Measurements from ENCODE around the gene CLDN25.
A peak's percentile ranks its signal among the peaks of the same experiment; 100 is the strongest.

Gene CLDN25

GRCh38 chr11:113808931-113809330, 29.3 kb downstream of the CLDN25 start:
- no peak for DNase-seq (ENCODE audit: low read depth)

- no peak for DNase-seq (ENCODE audit: low read depth)
Observed at GRCh38 chr11:113814181-113814580, 34.6 kb downstream of the CLDN25 start.

GRCh38 chr11:113817162-113817561, 37.6 kb downstream of the CLDN25 start:
- DNase-seq (ENCODE audit: low read depth), result peak; percentile 14

GRCh38 chr11:113817626-113818025, 38.0 kb downstream of the CLDN25 start:
- no peak for DNase-seq (ENCODE audit: low read depth)

- no peak for DNase-seq (ENCODE audit: low read depth)
Observed at GRCh38 chr11:113818426-113818825, 38.8 kb downstream of the CLDN25 start.

- DNase-seq (ENCODE audit: low read depth), result no peak
Observed at GRCh38 chr11:113827477-113827876, 47.9 kb downstream of the CLDN25 start.

GRCh38 chr11:113828191-113828590, 48.6 kb downstream of the CLDN25 start:
- DNase-seq (ENCODE audit: low read depth), result no peak

- no peak for DNase-seq (ENCODE audit: low read depth)
Observed at GRCh38 chr11:113829751-113830150, 50.2 kb downstream of the CLDN25 start.

All from GM04503 (cell line).